ENCODE data around the gene ARRB1. TPM values are rescaled to one million over a fixed set of nuclear protein-coding genes. Genes with fewer than 3 reads are reported as not detected.
"Not testable (repeated sequence)": the region's sequence is repeated elsewhere in the genome, so short reads cannot be mapped to it uniquely, and the experiment has no call there.

Gene ARRB1
- total RNA-seq, 1 donor: 195 TPM

- not testable (repeated sequence) for DNase-seq (ENCODE audit: low read depth in 2 of 3, low spot score in 2 of 3)
Observed at GRCh38 chr11:75304941-75305340, 46.5 kb downstream of the ARRB1 start.

- no peak for DNase-seq (ENCODE audit: low read depth in 2 of 3, low spot score in 2 of 3)
Observed at GRCh38 chr11:75303544-75304224, 47.8 kb downstream of the ARRB1 start.

GRCh38 chr11:75302371-75302770 lies 49.1 kb downstream of the ARRB1 start:
- no peak for DNase-seq (ENCODE audit: low read depth in 2 of 3, low spot score in 2 of 3)

- no peak for DNase-seq (ENCODE audit: low read depth in 2 of 3, low spot score in 2 of 3)
Observed at GRCh38 chr11:75301601-75302345, 49.7 kb downstream of the ARRB1 start.

- no peak for DNase-seq (ENCODE audit: low read depth in 2 of 3, low spot score in 2 of 3)
Observed at GRCh38 chr11:75301131-75301530, 50.3 kb downstream of the ARRB1 start.

GRCh38 chr11:75298976-75299260 lies 52.5 kb downstream of the ARRB1 start:
- no peak for DNase-seq (ENCODE audit: low read depth in 2 of 3, low spot score in 2 of 3)

- no peak for DNase-seq (ENCODE audit: low read depth in 2 of 3, low spot score in 2 of 3)
Observed at GRCh38 chr11:75298191-75298975, 53.1 kb downstream of the ARRB1 start.

GRCh38 chr11:75293903-75294302 lies 57.6 kb downstream of the ARRB1 start:
- DNase-seq (ENCODE audit: low read depth in 2 of 3, low spot score in 2 of 3): no peak

GRCh38 chr11:75292943-75293342 lies 58.5 kb downstream of the ARRB1 start:
- DNase-seq (ENCODE audit: low read depth in 2 of 3, low spot score in 2 of 3): no peak

GRCh38 chr11:75291741-75292140 lies 59.7 kb downstream of the ARRB1 start:
- no peak for DNase-seq (ENCODE audit: low read depth in 2 of 3, low spot score in 2 of 3)

GRCh38 chr11:75289919-75290318 lies 61.5 kb downstream of the ARRB1 start:
- DNase-seq (ENCODE audit: low read depth in 2 of 3, low spot score in 2 of 3): no peak

- DNase-seq (ENCODE audit: low read depth in 2 of 3, low spot score in 2 of 3): no peak
Observed at GRCh38 chr11:75289511-75289760, 62.0 kb downstream of the ARRB1 start.

GRCh38 chr11:75287579-75287978 lies 63.9 kb downstream of the ARRB1 start:
- DNase-seq (ENCODE audit: low read depth in 2 of 3, low spot score in 2 of 3): no peak

- no peak for DNase-seq (ENCODE audit: low read depth in 2 of 3, low spot score in 2 of 3)
Observed at GRCh38 chr11:75286826-75287465, 64.5 kb downstream of the ARRB1 start.

- DNase-seq (ENCODE audit: low read depth in 2 of 3, low spot score in 2 of 3): no peak
Observed at GRCh38 chr11:75285776-75286360, 65.6 kb downstream of the ARRB1 start.

GRCh38 chr11:75283391-75283931 lies 68.0 kb downstream of the ARRB1 start:
- DNase-seq (ENCODE audit: low read depth in 2 of 3, low spot score in 2 of 3): no peak

GRCh38 chr11:75281469-75282095 lies 69.9 kb downstream of the ARRB1 start:
- no peak for DNase-seq (ENCODE audit: low read depth in 2 of 3, low spot score in 2 of 3)

GRCh38 chr11:75280770-75281468 lies 70.5 kb downstream of the ARRB1 start:
- no peak for DNase-seq (ENCODE audit: low read depth in 2 of 3, low spot score in 2 of 3)

- DNase-seq (ENCODE audit: low read depth in 2 of 3, low spot score in 2 of 3): peak; percentile 69 to 82 (median 78)
Observed at GRCh38 chr11:75280227-75280701, 71.2 kb downstream of the ARRB1 start.

- DNase-seq (ENCODE audit: low read depth in 2 of 3, low spot score in 2 of 3): no peak
Observed at GRCh38 chr11:75279273-75279672, 72.2 kb downstream of the ARRB1 start.
